Epithelial cell of proximal tubule (primary cell): ENCODE results near the gene FOLR2. TPM values are rescaled to one million over a fixed set of nuclear protein-coding genes. Genes with fewer than 3 reads are reported as not detected.
A peak's percentile ranks its signal among the peaks of the same experiment; 100 is the strongest.

Experiments
- DNase-seq: peaks from one replicate; pipeline ENCODE4 v3.0.0-alpha.2; 2011; ENCODE audit warnings: low read depth
- H3K4me3 ChIP-seq: 2 replicates; pipeline ENCODE4 v1.5.1; 2011; ENCODE audit warnings: low read depth, mild to moderate bottlenecking, low read length
- CTCF ChIP-seq: conservative IDR thresholded peaks from 2 replicates; pipeline ENCODE4 v1.5.1; 2012; ENCODE audit warnings: low read depth, mild to moderate bottlenecking, low read length
- total RNA-seq: library from RNA; depleted of rRNA; stranded (reverse); fragments of >200 nt; gene quantifications from 2 replicates; pipeline ENCODE4 v1.2.3, GENCODE V29; 2015

The FOLR2 gene
- total RNA-seq, 1 donor from 2014 or later = not detected

- no peak for DNase-seq
- no peak overlapping the region for H3K4me3 ChIP-seq
- TF ChIP-seq CTCF = no peak
Observed at GRCh38 chr11:72236083-72236697, 19.6 kb downstream of the FOLR2 start.

GRCh38 chr11:72236774-72237111 is 20.1 kb downstream of the FOLR2 start:
- TF ChIP-seq CTCF = no peak
- no peak overlapping the region for H3K4me3 ChIP-seq
- DNase-seq = no peak

- no peak for TF ChIP-seq CTCF
- H3K4me3 ChIP-seq = no peak overlapping the region
- no peak for DNase-seq
Observed at GRCh38 chr11:72237112-72237931, 20.7 kb downstream of the FOLR2 start.

GRCh38 chr11:72238040-72238450 is 21.5 kb downstream of the FOLR2 start:
- H3K4me3 ChIP-seq = no peak overlapping the region
- no peak for DNase-seq
- peak; percentile 83 for TF ChIP-seq CTCF

- TF ChIP-seq CTCF = no peak
- no peak overlapping the region for H3K4me3 ChIP-seq
- DNase-seq = no peak
Observed at GRCh38 chr11:72238492-72239312, 22.1 kb downstream of the FOLR2 start.

GRCh38 chr11:72239313-72239848 is 22.8 kb downstream of the FOLR2 start:
- H3K4me3 ChIP-seq = peak overlapping the region; percentile 37

More at GRCh38 chr11:72239313-72239848, 22.8 kb downstream of the FOLR2 start:
- DNase-seq = no peak
- no peak for TF ChIP-seq CTCF
